CD14-positive monocyte (primary cell): ENCODE results near the gene S100A10. TPM values are rescaled to one million over a fixed set of nuclear protein-coding genes. Genes with fewer than 3 reads are reported as not detected.

Source experiments
- DNase-seq, 3 donors: peaks; one replicate each; pipeline ENCODE4 v3.0.0-alpha.2; 2011 to 2022
- H2AFZ ChIP-seq: 2 replicates; pipeline ENCODE4 v1.6.0; 2012; ENCODE audit warnings: mild to moderate bottlenecking, low read depth, low read length, inconsistent platforms; ENCODE audit not compliant: insufficient read depth, poor library complexity, severe bottlenecking
- H3K27ac ChIP-seq, 2 donors: 1 replicate in 1 of 2; 2 replicates in 1 of 2; pipeline ENCODE4 v1.5.1; 2012 to 2013; ENCODE audit warnings: low read length in 2 of 2, control low read depth in 1 of 2, inconsistent platforms in 1 of 2, low read depth in 1 of 2, mild to moderate bottlenecking in 1 of 2
- H3K27me3 ChIP-seq, 2 donors: one replicate each; pipeline versions ENCODE4 v1.6.0 to v1.6.1; 2011 to 2013; ENCODE audit warnings: low read length in 2 of 2; ENCODE audit not compliant: control insufficient read depth in 2 of 2, insufficient read depth in 2 of 2
- H3K36me3 ChIP-seq, 2 donors: replicated peaks in 1 of 2; 1 replicate in 1 of 2; 2 replicates in 1 of 2; pipeline versions ENCODE4 v1.5.1 to v1.6.1; 2012 to 2013; ENCODE audit warnings: low read length in 2 of 2, control low read depth in 1 of 2, inconsistent platforms in 1 of 2, mild to moderate bottlenecking in 1 of 2; ENCODE audit not compliant: insufficient read depth in 2 of 2, control insufficient read depth in 1 of 2
- H3K4me1 ChIP-seq, 2 donors: 1 replicate in 1 of 2; 2 replicates in 1 of 2; pipeline versions ENCODE4 v1.5.1 to v1.6.1; 2012 to 2013; ENCODE audit warnings: low read length in 2 of 2, control low read depth in 1 of 2, inconsistent platforms in 1 of 2, mild to moderate bottlenecking in 1 of 2, moderate library complexity in 1 of 2; ENCODE audit not compliant: insufficient read depth in 2 of 2, control insufficient read depth in 1 of 2
- H3K4me2 ChIP-seq: replicated peaks from 2 replicates; pipeline ENCODE3; 2012; ENCODE audit warnings: low read length, moderate library complexity, mild to moderate bottlenecking; ENCODE audit not compliant: poor library complexity, severe bottlenecking; ENCODE audit errors: extremely low read depth
- H3K4me3 ChIP-seq, 3 experiments: fragments of 200-600 bp in 1 of 3; sonication (generic) in 1 of 3; replicated peaks in 1 of 3; 1 replicate in 2 of 3; 2 replicates in 1 of 3; pipeline ENCODE4 v1.5.1; 2011 to 2013; ENCODE audit warnings: low read length in 3 of 3, mild to moderate bottlenecking in 3 of 3, control low read depth in 2 of 3, low read depth in 2 of 3, inconsistent platforms in 1 of 3, moderate library complexity in 1 of 3
- H3K79me2 ChIP-seq: 2 replicates; pipeline ENCODE4 v1.6.0; 2012; ENCODE audit warnings: mild to moderate bottlenecking, control low read depth, inconsistent platforms, low read length, moderate library complexity; ENCODE audit not compliant: insufficient read depth
- H3K9ac ChIP-seq: 2 replicates; pipeline ENCODE4 v1.6.0; 2017; ENCODE audit warnings: low read length, mild to moderate bottlenecking; ENCODE audit not compliant: insufficient read depth, poor library complexity, severe bottlenecking
- H3K9me3 ChIP-seq, 2 donors: replicated peaks in 1 of 2; 1 replicate in 1 of 2; 2 replicates in 1 of 2; pipeline versions ENCODE4 v1.5.1 to v1.6.1; 2012 to 2013; ENCODE audit warnings: low read length in 2 of 2, control low read depth in 1 of 2; ENCODE audit not compliant: control insufficient read depth in 1 of 2, insufficient read depth in 1 of 2
- H4K20me1 ChIP-seq: 2 replicates; pipeline ENCODE4 v1.6.0; 2012; ENCODE audit warnings: mild to moderate bottlenecking, low read length, control low read depth, moderate library complexity; ENCODE audit not compliant: insufficient read depth
- H3K27ac Mint-ChIP-seq, 7 donors: one replicate each; pipeline ENCODE4 v1.8.0; 2020; ENCODE audit warnings: mild to moderate bottlenecking in 7 of 7, mixed read lengths in 7 of 7, moderate library complexity in 6 of 7, inconsistent platforms in 2 of 7
- H3K27me3 Mint-ChIP-seq, 3 donors: one replicate each; pipeline ENCODE4 v1.8.0; 2021 to 2022; ENCODE audit warnings: low read depth in 3 of 3, mild to moderate bottlenecking in 3 of 3, mixed read lengths in 3 of 3, moderate library complexity in 3 of 3, inconsistent platforms in 1 of 3
- H3K36me3 Mint-ChIP-seq, 2 donors: one replicate each; pipeline ENCODE4 v1.8.0; 2020; ENCODE audit warnings: mixed read lengths in 2 of 2, inconsistent platforms in 1 of 2, mild to moderate bottlenecking in 1 of 2
- H3K4me1 Mint-ChIP-seq: one replicate; pipeline ENCODE4 v1.8.0; 2020; ENCODE audit warnings: mild to moderate bottlenecking, mixed read lengths
- H3K4me3 Mint-ChIP-seq, 2 donors: one replicate each; pipeline ENCODE4 v1.8.0; 2020; ENCODE audit warnings: mild to moderate bottlenecking in 2 of 2, mixed read lengths in 2 of 2, moderate library complexity in 1 of 2
- H3K9me3 Mint-ChIP-seq, 7 donors: one replicate each; pipeline ENCODE4 v1.8.0; 2020 to 2022; ENCODE audit warnings: mixed read lengths in 7 of 7, mild to moderate bottlenecking in 6 of 7, moderate library complexity in 6 of 7, inconsistent platforms in 2 of 7
- CTCF ChIP-seq: fragments of 200-600 bp; IDR thresholded peaks from one replicate; pipeline ENCODE4 v1.8.0; 2022; ENCODE audit warnings: antibody characterized with exemption, mild to moderate bottlenecking
- WGBS: methylation state at CpG from one replicate; pipeline ENCODE4 v1.1.5; 2013; ENCODE audit warnings: missing lambda C conversion rate; ENCODE audit not compliant: insufficient coverage; 5-methylcytosine and 5-hydroxymethylcytosine counted together
- intact Hi-C, 2 donors: fragments of 100-400 bp; cut with micrococcal nuclease; formaldehyde crosslinking; loops; one replicate each; pipeline versions ENCODE4 v1.15.0 to v1.15.1; 2023
- polyA plus RNA-seq, 3 donors: library from polyadenylated mRNA; depleted of rRNA in 1 of 3; unstranded in 2 of 3; stranded (reverse) in 1 of 3; fragments of 300-500 nt in 2 of 3; fragments of >200 nt in 1 of 3; fragmentation: Illumina TruSeq in 2 of 3; gene quantifications; 1 replicate in 2 of 3; 2 replicates in 1 of 3; pipeline ENCODE4 v1.2.3, GENCODE V29; 2012 to 2021

The S100A10 gene
- polyA plus RNA-seq, 3 donors = 422 to 2,138 (median 2,129) TPM

GRCh38 chr1:152013664-152014237 lies 20.1 kb upstream of the S100A10 start:
- WGBS = 8% methylated on average over 3 of the region's 3 CpGs
- H3K9me3 ChIP-seq = no peaks in the 10 kb centered on the region
- no peaks in the 10 kb centered on the region for H4K20me1 ChIP-seq
- peaks cover 2 to 8% (median 5%) of the 10 kb centered on the region in 3 donors for H3K27me3 Mint-ChIP-seq
- H3K4me3 Mint-ChIP-seq = no peak overlapping the region
- intact Hi-C loops = no loop called here
- no peak overlapping the region for H3K4me2 ChIP-seq
- H3K27ac Mint-ChIP-seq = peak overlapping the region in 2 of 7 donors; percentile 38 to 82
- no peaks in the 10 kb centered on the region for H3K36me3 ChIP-seq
- peak; percentile 71 for TF ChIP-seq CTCF
- no peaks in the 10 kb centered on the region for H3K36me3 Mint-ChIP-seq
- H3K9ac ChIP-seq = no peak overlapping the region
- H3K4me3 ChIP-seq = no peak overlapping the region
- DNase-seq = peak; percentile 44 to 63 (median 58)
- peaks cover 5% of the 10 kb centered on the region for H3K4me1 Mint-ChIP-seq
- no peaks in the 10 kb centered on the region for H3K27me3 ChIP-seq
- H3K27ac ChIP-seq = no peak overlapping the region
- no peaks in the 10 kb centered on the region for H3K79me2 ChIP-seq
- H3K4me1 ChIP-seq = no peaks in the 10 kb centered on the region
- peaks cover 0 to 4% (median 0%) of the 10 kb centered on the region in 7 donors for H3K9me3 Mint-ChIP-seq
- H2AFZ ChIP-seq = no peak overlapping the region

GRCh38 chr1:152009691-152010090 lies 16.0 kb upstream of the S100A10 start:
- H3K9me3 Mint-ChIP-seq = peaks cover 0 to 4% (median 0%) of the 10 kb centered on the region in 7 donors
- H3K4me1 Mint-ChIP-seq = peaks cover 4% of the 10 kb centered on the region
- Histone ChIP-seq H2AFZ (no peak overlapping the region), H3K36me3 (no peaks in the 10 kb centered on the region), H3K27me3 (peaks cover 0 to 3% of the 10 kb centered on the region in 2 donors), H4K20me1 (no peaks in the 10 kb centered on the region), H3K4me1 (no peaks in the 10 kb centered on the region), H3K4me2 (no peak overlapping the region), H3K27ac (no peak overlapping the region), H3K79me2 (no peaks in the 10 kb centered on the region), H3K9ac (no peak overlapping the region), H3K9me3 (no peaks in the 10 kb centered on the region), H3K4me3 (no peak overlapping the region)
- peaks cover 5 to 13% (median 6%) of the 10 kb centered on the region in 3 donors for H3K27me3 Mint-ChIP-seq
- no peak overlapping the region for H3K27ac Mint-ChIP-seq
- intact Hi-C loops = no loop called here
- no peaks in the 10 kb centered on the region for H3K36me3 Mint-ChIP-seq
- TF ChIP-seq CTCF = no peak
- DNase-seq = no peak
- no peak overlapping the region for H3K4me3 Mint-ChIP-seq
- no CpG with 5 or more reads among the region's 1 CpG for WGBS
